Measurements from ENCODE around the gene WNT9A.
"Not testable (repeated sequence)": the region's sequence is repeated elsewhere in the genome, so short reads cannot be mapped to it uniquely, and the experiment has no call there.

WNT9A gene

DNA sequence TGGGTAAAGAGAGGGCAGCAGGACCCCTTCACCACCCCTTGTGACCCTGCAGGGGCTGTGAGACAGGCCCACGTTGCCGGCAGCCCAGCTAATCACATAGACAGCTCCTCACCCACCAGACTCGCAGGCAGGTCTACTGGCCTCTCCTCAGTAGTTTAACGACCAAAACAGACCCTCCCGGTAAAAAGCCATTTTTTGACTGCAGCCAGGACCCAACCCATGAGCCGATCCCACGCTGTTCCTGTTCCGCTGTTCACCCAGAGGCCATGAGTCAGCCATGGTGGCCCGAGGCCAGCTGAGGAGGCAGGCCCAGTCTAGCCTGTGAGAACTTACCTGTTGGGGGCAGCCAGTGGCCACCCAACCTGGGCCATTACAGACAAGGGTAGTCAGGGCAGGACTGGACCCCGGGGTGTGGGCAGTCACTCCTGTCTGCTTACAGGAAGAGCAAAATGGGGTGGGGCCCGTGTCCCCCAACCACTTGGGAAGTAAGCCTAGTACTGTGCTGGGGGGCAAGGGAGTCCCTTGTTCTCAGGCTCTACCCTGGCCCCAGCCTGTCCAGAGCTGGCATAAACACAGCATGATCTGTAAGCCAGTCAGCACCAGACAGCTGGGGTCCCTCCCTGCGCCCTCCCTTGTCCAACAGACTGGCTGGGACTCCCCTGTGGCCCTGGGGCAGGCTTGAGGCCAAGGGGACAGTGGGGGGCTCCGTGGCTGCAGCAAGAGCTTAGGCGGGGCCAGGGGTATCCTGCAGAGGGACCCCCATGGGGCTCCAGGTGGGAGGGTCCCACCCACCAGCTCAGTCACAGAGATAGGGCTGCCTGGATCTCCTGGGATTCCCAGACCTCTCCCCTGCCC, 61.9 kb downstream of the WNT9A start:
- FAIRE-seq: no peak

DNA sequence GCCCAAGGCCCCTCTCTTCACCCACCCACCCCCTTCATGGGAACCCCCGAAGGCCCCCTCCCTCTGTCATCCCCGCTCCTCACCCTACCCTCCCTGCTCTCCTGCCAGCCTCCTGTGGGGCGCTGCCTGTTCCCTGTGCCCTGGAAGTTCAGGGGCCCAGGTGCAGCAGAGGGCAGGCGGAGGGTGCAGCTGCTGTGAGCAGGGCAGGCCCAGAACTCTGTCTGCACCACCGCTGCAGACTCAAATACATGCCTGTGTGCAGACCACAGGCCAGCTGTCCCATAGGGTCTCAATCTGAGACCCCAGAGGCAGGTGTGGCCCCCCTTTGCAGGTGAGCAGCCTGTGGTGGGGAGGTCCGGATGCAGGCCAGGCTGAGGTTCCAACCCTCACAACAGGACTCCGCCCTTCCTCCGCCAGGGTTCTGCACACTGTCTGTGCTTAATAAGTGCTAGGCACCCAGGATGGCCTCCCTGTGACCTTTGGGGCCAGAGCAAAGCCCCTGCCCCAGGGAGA, 62.5 kb downstream of the WNT9A start:
- FAIRE-seq: no peak

DNA sequence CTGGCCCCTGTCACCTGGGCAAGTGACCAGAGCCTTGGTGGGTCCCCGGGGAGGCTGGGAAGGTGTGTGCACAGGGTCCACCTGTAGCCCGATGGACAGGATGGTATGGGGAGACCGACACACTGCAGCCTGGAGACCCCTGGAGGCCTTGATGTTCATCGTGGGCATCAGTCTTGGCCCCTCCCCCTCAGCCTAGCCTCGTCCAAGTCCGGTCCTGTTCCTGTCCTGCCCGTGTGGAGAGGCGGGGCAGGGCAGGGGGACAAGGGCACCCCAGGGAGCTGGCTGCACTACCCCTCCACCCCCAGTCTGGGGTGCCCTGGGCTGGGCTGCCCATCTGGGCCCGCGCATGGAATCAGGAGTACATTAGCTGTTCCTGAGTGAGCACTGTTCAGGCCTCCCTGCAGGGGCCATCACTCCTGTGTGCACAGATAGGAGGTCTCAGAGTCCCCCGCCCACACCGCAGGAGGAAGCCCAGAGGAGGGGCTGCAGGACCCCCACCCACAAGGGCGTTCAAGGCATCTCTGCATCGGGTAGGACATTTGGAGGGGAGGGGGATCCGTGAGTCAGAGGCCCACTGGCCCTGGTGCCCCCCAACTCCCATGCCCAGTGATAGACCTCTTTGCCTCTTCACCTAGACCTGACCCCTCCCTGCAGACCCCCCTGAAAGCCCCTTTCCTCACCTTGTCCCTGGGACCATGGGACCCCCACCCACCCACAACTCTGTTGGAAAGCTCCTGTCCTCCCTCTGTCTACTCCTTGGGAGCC, 63.2 kb downstream of the WNT9A start:
- FAIRE-seq: no peak

DNA sequence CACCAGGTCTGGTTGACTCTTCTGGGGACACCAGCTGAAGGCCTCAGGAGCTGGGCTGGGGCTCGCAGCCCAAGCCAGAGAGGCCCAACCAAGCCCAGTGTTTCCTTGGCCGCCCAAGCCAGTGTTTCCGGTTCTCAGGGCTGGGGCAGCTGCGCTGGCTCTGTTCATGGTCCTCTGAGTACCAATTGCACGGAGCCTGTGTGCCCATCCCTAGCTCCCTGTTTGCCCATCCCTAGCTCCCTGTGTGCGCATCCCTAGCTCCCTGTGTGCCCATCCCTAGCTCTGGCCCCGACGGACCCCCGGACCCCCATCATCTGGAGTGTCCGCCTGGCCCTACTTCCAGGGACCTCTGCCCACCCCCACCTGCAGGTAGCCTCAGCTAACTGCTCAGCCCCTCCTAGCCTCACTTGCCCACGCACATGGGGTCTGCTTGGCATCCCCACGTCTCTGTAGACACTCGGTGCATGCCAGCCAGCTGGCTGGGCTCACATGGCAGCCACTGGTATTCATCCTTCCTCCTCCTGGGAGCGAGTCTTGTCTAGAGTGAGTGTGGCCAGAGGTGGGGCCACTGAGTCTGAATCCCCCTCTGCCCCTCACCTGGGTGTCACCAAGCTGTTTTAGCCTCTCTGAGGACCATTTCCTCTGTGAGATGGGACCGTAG, 64.0 kb downstream of the WNT9A start:
- FAIRE-seq: no peak

DNA sequence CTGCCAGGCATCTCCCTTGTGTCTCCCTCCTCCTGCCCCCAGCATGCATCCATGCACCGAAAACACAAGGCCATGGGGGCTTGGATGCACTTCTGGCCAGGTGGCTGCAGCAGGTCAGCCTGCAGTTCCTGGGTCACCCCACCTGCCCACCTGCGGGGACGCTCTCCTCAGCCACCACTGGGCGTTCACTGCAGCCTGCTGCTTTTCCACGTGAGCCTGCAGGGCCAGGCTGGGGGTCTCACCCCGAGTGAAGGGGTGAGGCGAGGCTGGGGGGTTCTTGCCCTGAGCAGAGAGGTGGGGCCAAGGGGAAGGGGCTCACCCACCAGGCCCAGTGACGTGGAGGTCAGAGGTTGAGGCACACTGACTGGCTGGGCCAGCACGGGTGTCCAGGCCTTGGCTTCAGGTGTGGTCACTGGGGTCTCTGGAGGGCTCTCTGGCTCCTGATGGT, 64.6 kb downstream of the WNT9A start:
- no peak for FAIRE-seq

DNA sequence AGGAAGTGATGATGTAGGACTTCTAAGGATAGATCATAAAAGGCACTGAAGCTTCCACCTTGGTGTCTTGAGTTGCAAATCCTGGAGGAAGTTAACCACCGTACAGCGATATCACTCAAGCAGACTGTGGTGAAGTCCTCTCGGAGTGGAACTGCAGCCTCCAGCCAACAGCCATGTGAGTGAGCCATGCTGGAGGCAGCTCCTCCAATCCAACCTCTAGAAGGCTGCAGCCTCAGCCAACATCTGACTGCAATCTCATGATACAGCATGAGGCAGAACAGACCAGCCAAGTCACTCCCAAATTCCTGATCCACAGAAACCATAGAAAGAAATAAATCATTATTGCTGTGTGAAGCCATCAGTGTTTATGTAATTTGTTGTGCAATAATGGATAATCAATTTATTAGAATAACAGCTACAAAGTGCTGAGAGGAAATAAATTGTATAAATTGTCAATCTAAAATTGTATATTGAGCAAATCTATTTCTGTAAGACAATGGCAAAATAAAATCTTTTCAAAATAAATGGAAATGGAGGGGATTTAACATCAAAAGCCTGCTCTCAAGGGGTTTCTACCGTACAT, 67.3 kb downstream of the WNT9A start:
- FAIRE-seq: no peak

DNA sequence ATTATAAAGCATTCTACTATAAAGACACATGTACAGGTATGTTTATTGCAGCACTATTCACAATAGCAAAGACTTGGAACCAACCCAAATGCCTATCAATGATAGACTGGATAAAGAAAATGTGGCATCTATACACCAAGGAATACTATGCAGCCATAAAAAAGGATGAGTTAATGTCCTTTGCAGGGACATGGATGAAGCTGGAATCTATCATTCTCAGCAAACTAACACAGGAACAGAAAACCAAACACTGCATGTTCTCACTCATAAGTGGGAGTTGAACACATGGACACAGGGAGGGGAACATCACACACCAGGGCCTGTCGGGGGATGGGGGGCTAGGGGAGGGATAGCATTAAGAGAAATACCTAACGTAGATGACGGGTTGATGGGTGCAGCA, 69.9 kb downstream of the WNT9A start:
- not testable (repeated sequence) for FAIRE-seq

DNA sequence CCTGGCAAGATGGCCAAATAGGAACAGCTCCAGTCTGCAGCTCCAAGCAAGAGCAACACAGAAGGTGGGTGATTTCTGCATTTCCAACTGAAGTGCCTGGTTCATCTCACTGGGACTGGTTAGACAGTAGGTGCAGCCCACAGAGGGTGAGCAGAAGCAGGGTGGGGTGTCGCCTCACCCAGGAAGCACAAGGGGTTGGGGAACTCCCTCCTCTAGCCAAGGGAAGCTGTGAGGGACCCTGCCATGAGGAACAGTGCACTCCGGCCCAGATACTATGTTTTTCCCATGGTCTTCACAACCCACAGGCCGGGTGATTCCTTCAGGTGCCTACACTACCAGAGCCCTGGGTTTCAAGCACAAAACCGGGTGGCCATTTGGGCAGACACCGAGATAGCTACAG, 75.8 kb downstream of the WNT9A start:
- FAIRE-seq: not testable (repeated sequence)

DNA sequence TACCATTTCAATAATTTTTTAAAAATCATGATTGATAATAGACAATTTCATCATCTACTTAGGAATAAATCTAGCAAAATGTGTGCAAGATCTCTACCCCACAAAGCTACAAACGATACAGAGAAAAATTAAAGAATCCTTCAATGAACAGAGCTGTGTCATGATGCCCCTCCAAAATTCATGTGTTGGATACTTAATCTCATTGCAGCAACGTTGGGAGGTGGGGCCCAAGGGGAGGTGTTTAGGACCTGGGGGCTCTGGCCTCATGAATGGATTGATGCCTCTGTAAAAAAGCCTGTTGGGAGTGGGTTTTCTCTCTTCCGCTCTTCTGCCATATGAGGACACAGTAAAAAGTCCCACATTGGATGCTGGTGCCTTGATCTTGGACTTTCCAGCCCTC, 77.4 kb downstream of the WNT9A start:
- FAIRE-seq: no peak

DNA sequence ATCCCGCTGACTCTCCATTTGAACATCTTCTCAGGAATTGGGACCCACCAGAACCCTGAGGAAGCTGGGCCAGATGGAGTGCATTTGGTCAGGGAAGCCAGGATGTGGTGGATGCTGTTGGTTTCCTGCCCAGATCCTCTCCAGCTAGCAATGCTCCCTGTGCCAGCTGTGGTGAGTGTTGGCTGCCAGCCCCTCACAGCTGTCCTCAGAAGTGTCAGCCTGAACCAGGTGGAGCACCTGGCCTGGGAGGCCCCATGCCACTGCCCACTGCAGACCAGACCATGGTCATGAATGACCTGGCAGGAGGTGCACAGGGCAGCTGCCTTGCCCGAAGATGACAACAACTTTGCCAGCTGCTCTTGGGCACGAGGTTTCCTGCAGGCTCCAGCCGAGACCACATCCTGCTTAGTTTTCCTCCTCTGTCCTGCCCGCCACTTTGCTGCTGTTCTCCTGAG, 77.9 kb downstream of the WNT9A start:
- FAIRE-seq: no peak

DNA sequence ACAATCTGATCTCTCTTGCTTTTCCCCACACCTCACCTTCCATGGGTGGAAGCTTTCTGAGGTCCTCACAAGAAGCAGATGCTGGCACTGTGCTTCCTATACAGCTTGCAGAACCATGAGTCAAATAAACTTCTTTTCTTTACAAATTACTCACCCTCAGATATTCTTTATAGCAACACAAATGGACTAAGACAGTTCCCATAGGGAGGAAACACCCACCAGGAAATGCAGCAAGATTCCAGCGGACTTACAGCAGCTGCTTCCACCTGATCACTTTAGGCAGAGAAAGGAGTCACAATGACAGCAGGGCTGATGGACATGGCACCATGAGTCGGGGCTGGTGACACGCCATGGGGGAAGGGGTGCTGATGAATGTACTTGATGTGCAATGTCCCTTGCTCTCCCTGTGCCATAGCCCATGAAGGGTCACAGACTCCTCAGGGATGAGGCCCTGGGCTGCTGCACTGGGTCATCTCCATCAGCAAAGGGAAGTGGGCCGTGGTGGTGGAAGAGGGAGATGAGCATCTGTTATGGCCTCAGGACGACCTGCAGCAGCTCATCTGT, 78.4 kb downstream of the WNT9A start:
- no peak for FAIRE-seq

All from endometrium (tissue), 2 donors.